C4-2B (cell line): ENCODE measurements around the gene YY2.

Experiments
- CTCF ChIP-seq: fragments of 450-650 bp; conservative IDR thresholded peaks from 2 replicates; pipeline ENCODE4 v1.5.1; 2017; ENCODE audit warnings: mild to moderate bottlenecking
- ZFX ChIP-seq: fragments of 450-650 bp; IDR thresholded peaks from 2 replicates; pipeline ENCODE4 v1.6.1; 2017

GRCh38 chrX:21856504-21856903 lies 717 bp downstream of the YY2 start:
- TF ChIP-seq CTCF (no peak), ZFX (no peak)
